Epidermal melanocyte (primary cell): ENCODE results near the gene INAFM1.

ENCODE experiments used
- DNase-seq: peaks from one replicate; pipeline ENCODE4 v3.0.0; 2011; ENCODE audit warnings: low spot score; ENCODE audit not compliant: insufficient read length

Gene INAFM1

DNA sequence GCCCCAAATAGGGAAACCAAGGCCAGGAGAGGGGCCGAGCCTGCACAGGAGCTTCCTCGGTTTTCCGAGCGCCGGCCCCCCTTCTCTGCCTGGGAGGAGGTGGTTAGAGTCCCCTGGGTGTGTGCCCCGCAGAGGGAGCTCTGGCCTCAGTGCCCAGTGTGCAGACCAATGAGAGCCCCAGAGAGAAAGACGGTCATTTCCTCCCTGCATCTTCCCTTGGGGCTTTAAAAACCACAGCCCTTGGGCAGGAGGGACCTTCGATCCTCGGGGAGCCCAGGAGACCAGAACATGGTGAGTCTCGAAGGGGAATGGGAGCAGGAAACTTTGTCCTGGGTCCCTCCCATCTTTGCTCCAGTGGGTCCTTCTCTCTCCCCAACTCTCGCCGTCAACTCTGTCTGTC is 34.9 kb downstream of the INAFM1 start, which contains the start of gene C5AR1:
Gene C5AR1, plus strand, starts transcription at position 254 of the 400 bp plus-strand sequence. Its CDS starts 35 bp downstream, at position 289.
- DNase-seq, result no peak

DNA sequence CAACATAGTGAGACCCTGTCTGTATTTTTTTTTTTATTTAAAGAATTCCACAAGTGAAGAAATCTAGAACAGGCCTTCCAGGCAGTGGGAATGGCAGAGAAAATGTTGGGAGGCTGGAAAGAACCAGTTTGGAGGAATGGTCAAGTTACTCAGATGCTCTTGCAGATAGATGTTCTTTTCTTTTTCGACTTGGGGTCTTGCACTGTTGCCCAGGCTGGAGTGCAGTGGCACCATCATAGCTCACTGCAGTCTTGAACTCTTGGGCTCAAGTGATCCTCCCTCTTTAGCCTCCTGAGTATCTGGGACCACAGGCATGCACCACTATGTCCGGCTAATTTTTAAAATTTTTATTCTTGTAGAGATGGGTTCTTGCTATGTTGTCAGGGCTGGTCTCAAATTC is 35.6 kb downstream of the INAFM1 start:
- no peak for DNase-seq

- no peak for DNase-seq
Observed at GRCh38 chr19:47310819-47311218, 36.1 kb downstream of the INAFM1 start.

DNA sequence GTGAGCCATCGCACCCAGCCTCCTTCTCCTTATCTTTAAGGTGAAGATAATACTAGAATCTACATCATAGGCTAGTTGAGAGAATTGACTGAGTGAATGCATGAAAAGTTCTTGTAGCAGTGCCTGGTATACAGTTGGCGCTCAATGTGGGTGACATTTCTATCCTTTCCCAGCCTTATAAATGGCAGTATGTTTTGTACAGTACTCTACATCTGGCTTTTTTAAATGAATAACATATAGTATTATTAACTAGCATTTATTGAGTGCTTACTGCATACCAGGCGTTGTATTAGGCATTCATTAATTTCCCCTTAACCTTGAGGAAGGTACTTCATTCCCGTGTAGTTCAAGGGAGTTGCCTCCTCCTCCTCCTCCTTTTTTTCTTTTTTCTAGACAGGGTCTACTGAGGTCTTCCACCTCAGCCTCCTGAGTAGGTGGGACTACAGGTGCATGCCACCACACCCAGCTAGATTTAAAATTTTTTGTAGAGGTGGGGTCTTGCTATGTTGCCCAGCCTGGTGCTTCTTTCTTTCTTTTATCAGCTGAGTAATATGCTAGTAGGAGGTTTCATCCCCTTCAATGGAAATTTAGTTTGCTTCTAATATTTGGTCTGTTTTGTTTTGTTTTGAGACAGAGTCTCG is 37.8 kb downstream of the INAFM1 start:
- DNase-seq, result no peak

DNA sequence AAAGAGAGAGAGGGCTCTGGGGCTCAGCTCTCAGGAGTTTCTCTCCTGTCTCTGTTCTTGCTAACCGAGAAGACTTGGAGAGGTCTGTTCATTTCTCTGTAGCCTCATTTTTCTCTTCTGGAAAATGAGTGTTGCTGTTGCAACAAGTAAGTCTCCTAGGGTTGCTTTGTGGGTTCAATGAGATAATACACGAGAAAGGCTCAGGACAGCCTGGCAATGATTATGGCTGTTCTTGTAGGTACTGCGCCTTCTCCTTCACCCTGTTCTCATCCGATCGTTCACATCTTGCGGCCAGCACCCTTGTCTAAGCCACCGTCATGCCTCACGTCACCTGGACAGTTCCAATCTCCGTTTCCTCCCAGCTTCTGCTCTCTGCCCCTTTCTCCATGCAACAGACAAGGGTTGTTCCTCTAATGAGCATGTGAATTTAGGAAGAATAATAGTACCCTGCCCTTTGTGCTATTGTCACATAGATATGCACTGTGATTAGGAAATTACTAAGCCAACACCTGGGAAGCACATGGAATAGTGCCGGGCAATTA is 39.1 kb downstream of the INAFM1 start:
- DNase-seq, result no peak

DNA sequence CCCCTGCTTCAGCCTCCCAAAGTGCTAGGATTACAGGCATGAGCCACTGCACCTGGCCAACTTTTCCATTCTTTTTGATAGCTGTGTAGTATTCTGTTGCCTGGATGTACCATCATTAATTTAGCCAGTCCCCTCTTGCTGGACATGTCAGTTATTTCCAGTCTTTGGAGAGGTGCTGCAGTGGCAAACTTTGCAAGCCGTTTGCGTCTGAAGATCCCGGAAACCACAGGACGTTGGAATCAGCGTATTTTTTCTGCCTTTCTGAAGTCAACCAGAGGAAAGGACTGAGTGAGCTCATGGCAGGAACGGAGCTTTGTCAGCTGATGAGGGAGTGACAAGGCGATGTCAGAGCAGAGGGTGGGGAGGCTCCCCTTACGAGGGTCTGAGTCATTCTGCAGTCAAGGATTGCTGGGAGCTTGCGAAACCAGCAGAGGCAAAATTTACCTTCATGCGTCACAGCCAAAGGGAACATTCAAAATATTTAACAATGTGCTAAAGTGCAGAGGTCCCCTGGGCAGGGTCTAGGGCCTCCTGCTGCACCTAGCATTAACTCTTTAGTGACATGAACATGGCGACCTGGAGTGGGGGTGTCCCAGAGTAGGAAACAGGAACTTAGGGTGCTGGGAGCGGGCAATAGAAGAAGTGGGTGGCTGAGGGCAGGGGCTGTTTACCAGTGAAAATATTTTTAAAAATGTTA is 40.6 kb downstream of the INAFM1 start:
- DNase-seq, result peak; percentile 41

DNA sequence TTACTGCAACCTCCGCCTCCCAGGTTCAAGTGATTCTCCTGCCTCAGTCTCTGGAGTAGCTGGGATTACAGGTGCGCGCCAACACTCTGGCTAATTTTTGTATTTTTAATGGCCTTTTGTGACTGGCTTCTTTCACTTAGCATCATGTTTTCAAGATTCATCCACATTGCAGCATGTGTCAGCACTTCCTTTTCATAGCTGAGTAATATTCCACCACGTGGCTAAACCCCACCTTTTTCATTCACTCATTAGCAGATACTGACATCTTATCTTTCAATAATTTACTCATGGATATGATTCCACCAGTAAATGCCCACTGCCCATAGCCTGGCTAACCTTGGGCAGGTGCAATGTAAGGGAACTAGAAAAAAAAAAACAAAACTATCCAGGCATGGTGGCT is 41.8 kb downstream of the INAFM1 start:
- no peak for DNase-seq

GRCh38 chr19:47319923-47320871 is 45.5 kb downstream of the INAFM1 start:
- DNase-seq, result no peak

- no peak for DNase-seq
Observed at GRCh38 chr19:47321630-47322029, 46.9 kb downstream of the INAFM1 start.

DNA sequence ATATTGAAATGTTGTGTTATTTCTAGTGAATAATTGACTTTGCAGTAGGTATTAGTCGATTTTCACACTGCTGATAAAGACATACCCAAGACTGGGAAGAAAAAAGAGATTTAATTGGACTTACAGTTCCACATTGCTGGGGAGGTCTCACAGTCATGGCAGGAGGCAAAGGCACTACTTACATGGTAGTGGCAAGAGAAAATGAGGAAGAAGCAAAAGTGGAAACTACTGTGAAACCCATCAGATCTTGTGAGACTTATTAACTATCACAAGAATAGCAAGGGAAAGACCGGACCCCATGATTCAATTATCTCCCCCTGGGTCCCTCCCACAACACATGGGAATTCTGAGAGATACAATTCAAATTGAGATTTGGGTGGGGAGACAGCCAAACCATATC is 47.4 kb downstream of the INAFM1 start:
- no peak for DNase-seq

GRCh38 chr19:47323409-47323808 is 48.7 kb downstream of the INAFM1 start:
- DNase-seq, result no peak

DNA sequence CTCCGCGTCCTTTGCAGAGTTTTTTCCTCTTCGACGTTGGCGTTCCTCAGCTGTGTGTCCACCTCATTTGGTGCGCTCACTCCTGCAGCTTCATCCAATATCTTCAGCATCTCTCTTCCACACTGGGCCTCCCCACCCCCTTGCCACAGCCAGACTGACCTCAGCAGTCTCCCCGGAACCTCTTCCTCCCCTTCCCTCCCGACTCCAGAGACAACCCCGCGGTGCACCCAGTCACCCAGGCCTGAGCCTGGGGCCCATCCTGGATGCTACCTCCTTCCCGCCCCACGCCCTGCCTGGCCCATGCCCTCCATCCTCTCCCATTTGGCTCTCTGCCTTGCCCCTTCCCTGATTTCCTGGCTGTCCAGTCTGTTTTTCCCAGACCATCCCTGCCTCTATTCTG is 49.2 kb downstream of the INAFM1 start:
- DNase-seq, result no peak

DNA sequence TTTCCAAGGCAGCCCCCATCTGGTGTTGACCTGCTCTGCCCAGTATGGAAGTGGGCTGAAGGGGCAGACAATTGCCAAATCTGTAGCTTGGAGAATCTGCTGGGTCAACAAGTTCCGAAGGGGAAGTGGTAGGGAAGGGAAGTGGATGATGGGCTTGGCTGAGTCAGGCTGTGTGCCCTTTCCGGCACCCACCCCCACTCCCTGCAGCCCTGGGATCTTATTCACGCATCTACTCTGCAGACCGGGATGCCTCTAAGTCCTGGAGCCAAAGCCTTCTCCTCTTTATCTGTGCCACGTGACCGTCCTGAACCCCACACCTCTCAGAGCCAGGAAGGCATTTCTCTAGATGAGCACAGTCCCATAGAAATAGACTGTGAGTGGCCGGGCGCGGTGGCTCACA is 49.8 kb downstream of the INAFM1 start:
- DNase-seq, result no peak
